ENCODE results near the gene TBC1D5. TPM values are rescaled to one million over a fixed set of nuclear protein-coding genes. Genes with fewer than 3 reads are reported as not detected.

TBC1D5 gene
- total and polyA plus RNA-seq, 12 donors = 6.7 to 35.6 (median 30.5) TPM

DNA sequence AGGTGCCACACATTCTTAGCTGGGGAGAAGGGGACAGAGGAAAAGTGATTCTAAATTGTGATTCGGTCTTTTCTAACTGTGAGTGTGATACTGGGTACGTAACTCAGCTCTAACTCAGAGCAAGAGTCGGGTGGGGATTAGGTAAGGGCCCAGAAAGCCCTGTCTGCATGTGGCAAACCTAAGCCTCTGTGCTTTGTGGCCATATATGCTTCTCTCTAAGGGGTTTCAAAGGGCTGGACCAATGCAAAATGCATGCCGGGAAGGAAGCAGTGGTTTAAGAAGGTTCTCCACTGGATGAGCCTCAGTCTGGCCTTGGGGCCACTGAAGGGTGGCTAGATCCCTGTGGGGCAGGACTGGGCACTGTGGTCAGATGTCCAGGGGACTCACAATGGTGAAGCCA, 581.8 kb downstream of the TBC1D5 start:
- intact Hi-C loops (cut with DNase I) = no loop called here
- TF ChIP-seq, protein P1, sequence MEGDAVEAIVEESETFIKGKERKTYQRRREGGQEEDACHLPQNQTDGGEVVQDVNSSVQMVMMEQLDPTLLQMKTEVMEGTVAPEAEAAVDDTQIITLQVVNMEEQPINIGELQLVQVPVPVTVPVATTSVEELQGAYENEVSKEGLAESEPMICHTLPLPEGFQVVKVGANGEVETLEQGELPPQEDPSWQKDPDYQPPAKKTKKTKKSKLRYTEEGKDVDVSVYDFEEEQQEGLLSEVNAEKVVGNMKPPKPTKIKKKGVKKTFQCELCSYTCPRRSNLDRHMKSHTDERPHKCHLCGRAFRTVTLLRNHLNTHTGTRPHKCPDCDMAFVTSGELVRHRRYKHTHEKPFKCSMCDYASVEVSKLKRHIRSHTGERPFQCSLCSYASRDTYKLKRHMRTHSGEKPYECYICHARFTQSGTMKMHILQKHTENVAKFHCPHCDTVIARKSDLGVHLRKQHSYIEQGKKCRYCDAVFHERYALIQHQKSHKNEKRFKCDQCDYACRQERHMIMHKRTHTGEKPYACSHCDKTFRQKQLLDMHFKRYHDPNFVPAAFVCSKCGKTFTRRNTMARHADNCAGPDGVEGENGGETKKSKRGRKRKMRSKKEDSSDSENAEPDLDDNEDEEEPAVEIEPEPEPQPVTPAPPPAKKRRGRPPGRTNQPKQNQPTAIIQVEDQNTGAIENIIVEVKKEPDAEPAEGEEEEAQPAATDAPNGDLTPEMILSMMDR (IDR thresholded peaks at IDR 0.05) = no peak
- 91% methylated on average over 4 of the region's 4 CpGs for WGBS, 2 donors
- no peak overlapping the region for H3K4me3 ChIP-seq
- peaks cover 0 to 58% (median 18%) of the 10 kb centered on the region in 9 donors for H3K4me1 ChIP-seq
- no peak for ATAC-seq
- peak overlapping the region in 7 of 10 donors; percentile 17 to 89 (median 69) for H3K27ac ChIP-seq
- H3K36me3 ChIP-seq = peaks cover 0 to 89% (median 9%) of the 10 kb centered on the region in 9 donors
- H3K9me3 ChIP-seq = no peaks in the 10 kb centered on the region
- H3K27me3 ChIP-seq = no peaks in the 10 kb centered on the region
- DNase-seq = no peak

DNA sequence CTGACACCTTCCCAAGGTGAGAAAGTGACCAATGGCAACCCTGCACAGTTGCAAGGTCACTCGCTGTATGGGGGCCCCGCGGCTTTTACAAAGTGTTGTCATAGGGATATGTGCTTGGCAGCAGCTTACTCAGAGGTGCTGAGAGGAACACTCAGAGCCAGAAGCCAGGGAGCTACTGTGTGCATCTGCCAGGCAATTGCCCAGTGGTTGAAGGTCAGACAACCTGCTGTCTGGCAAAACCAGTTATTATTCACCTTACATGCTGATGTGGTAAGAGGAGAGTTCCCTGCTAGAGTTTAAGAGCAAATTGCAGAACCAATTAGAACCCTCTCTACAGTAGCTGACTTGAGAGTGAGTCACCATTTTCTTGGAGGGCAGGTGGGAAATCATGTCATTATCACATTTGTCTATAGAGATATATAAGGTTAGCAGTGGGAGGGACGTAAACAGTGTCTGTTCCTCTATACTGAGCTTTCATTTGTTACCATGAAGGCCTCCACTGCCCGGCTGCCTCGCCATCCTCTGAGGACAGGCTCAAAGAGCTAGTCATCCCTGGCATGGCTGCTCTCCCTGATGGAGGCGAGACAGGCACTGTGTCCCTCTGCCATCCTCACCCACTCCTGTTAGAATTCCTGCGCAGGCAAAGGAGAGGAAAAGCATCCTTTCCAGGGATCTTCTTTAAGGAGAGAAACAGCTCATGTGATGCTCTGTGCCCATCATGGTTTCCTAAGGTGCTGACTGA, 583.3 kb downstream of the TBC1D5 start:
- peaks cover 0 to 4% (median 0%) of the 10 kb centered on the region in 11 donors for H3K9me3 ChIP-seq
- H3K4me1 ChIP-seq = peaks cover 0 to 55% (median 18%) of the 10 kb centered on the region in 9 donors
- DNase-seq = peak; percentile 34 to 51
- H3K27me3 ChIP-seq = no peaks in the 10 kb centered on the region
- peak overlapping the region; percentile 19 to 92 (median 83) for H3K27ac ChIP-seq
- H3K4me3 ChIP-seq = no peak overlapping the region
- ATAC-seq = peak; percentile 60 to 87 (median 80)
- intact Hi-C loops (cut with DNase I) = loop anchor here in 1 of 10 donors (10.0 kb wide), 1 partner anchor 114 kb away; no protein-coding TSS in a partner anchor
- H3K36me3 ChIP-seq = peaks cover 0 to 91% (median 15%) of the 10 kb centered on the region in 9 donors
- TF ChIP-seq, protein P1 (IDR thresholded peaks at IDR 0.05) = no peak
- WGBS, 2 donors = 73 to 80% methylated on average over 8 of the region's 8 CpGs

DNA sequence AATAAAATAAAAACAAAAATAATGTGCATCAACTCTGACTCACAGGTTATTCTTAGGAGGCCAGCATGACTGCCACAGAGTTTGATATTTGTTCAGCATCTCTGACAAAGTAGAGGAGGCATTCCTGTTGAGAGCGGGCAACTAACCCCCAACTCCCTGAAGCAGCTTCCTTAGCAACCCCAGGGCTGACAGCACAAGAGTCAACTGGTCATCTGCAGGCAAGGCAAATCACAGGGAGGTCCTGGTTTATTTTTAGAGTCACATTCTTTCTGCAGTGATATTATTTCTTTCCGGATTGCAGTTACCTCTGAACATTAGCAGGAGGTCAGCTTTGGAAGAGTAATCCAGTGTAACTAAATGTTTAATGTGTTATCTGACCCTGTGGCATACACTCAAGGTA, 584.7 kb downstream of the TBC1D5 start:
- intact Hi-C loops (cut with DNase I) = loop anchor here in 1 of 10 donors (10.0 kb wide), 1 partner anchor 113 kb away; no protein-coding TSS in a partner anchor
- peaks cover 0 to 18% (median 3%) of the 10 kb centered on the region in 11 donors for H3K9me3 ChIP-seq
- H3K27ac ChIP-seq = peak overlapping the region; percentile 19 to 92 (median 83)
- ATAC-seq (peak; percentile 28 to 80 (median 68)), DNase-seq (peak in 1 of 2 donors; percentile 31)
- peaks cover 0 to 94% (median 27%) of the 10 kb centered on the region in 9 donors for H3K36me3 ChIP-seq
- no peaks in the 10 kb centered on the region for H3K27me3 ChIP-seq
- H3K4me1 ChIP-seq = peaks cover 0 to 55% (median 18%) of the 10 kb centered on the region in 9 donors
- TF ChIP-seq, protein P1 (IDR thresholded peaks at IDR 0.05) = no peak
- WGBS, 2 donors = 37 to 52% methylated on average over 2 of the region's 2 CpGs
- no peak overlapping the region for H3K4me3 ChIP-seq

DNA sequence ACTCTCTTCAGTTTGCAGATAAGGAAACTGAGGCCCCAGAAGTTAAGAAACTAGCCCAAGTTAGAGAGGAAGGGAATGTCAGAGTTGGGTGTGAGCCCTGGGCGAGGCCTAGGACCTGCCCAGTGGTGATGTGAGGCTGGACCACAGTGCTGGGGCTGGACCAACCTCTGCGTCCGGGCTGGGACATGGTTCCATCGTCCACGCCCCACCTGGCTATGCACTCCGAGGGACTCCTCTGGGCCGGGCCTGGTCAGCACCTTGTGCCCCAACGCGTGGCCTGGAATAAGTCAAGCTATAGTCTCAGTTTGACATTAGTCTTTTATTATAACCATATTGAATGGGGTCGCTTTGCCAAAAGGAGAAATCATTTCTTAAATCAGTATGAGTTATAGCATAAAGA, 585.6 kb downstream of the TBC1D5 start:
- intact Hi-C loops (cut with DNase I) = loop anchor here in 1 of 10 donors (10.0 kb wide), 1 partner anchor 112 kb away; no protein-coding TSS in a partner anchor
- H3K4me3 ChIP-seq = no peak overlapping the region
- peaks cover 0 to 87% (median 27%) of the 10 kb centered on the region in 9 donors for H3K36me3 ChIP-seq
- H3K9me3 ChIP-seq = peaks cover 0 to 26% (median 3%) of the 10 kb centered on the region in 11 donors
- 97 to 99% methylated on average over 10 of the region's 10 CpGs for WGBS, 2 donors
- no peaks in the 10 kb centered on the region for H3K27me3 ChIP-seq
- peaks cover 0 to 50% (median 18%) of the 10 kb centered on the region in 9 donors for H3K4me1 ChIP-seq
- TF ChIP-seq, protein P1 (IDR thresholded peaks at IDR 0.05) = no peak
- ATAC-seq (no peak), DNase-seq (no peak)
- peak overlapping the region in 5 of 10 donors; percentile 86 to 92 (median 89) for H3K27ac ChIP-seq
